ENCODE measurements around the gene ASIC2. TPM values are rescaled to one million over a fixed set of nuclear protein-coding genes. Genes with fewer than 3 reads are reported as not detected.

The ASIC2 gene
- total RNA-seq, 2 experiments from 2014 or later: not detected

DNA sequence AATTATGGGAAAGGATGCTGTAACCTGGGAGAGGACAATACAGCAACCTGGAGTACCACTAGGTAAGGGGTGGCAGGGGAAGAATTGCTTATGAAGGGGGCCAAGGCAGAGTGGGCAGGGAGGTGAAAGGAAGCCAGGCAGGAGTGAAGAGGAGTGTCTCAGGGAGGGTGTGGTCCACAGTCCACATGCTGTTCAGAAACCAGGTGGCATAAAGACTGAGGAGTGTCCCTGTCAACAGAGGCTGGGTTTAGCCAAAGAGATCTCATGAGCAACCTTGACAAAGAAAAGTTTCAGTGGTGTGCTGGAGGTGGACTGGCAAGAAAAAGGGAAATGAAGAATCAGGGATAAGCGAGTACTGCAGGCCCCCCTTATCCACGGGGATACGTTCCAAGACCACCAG, 213.0 kb downstream of the ASIC2 start:
- no peak for ATAC-seq (ENCODE audit: poor library complexity)
- Mint-ChIP-seq H3K27ac (no peak overlapping the region), H3K4me1 (ENCODE audit: low read depth) (no peaks in the 10 kb centered on the region), H3K27me3 (peaks cover 47% of the 10 kb centered on the region), H3K4me3 (no peak overlapping the region), H3K36me3 (ENCODE audit: low read depth) (no peaks in the 10 kb centered on the region), H3K9me3 (no peaks in the 10 kb centered on the region)
- H3K4me3 ChIP-seq (ENCODE audit: low read length): no peak overlapping the region
- H3K36me3 ChIP-seq (ENCODE audit: insufficient read depth, low read length): no peaks in the 10 kb centered on the region
- CTCF ChIA-PET: no interaction called here
- intact Hi-C loops (cut with DNase I, micrococcal nuclease): no loop called here
- H3K27me3 ChIP-seq (ENCODE audit: control insufficient read depth in 1 of 2, insufficient read depth in 2 of 2, low read length in 2 of 2): peaks cover 13 to 15% of the 10 kb centered on the region in 2 experiments
- POLR2A ChIA-PET: no interaction called here
- no peaks in the 10 kb centered on the region for H3K9me3 ChIP-seq (ENCODE audit: control insufficient read depth in 1 of 2, insufficient read depth in 1 of 2, low read length in 2 of 2)
- no peaks in the 10 kb centered on the region for H3K4me1 ChIP-seq (ENCODE audit: insufficient read depth, low read length)
- TF ChIP-seq, protein P1, sequence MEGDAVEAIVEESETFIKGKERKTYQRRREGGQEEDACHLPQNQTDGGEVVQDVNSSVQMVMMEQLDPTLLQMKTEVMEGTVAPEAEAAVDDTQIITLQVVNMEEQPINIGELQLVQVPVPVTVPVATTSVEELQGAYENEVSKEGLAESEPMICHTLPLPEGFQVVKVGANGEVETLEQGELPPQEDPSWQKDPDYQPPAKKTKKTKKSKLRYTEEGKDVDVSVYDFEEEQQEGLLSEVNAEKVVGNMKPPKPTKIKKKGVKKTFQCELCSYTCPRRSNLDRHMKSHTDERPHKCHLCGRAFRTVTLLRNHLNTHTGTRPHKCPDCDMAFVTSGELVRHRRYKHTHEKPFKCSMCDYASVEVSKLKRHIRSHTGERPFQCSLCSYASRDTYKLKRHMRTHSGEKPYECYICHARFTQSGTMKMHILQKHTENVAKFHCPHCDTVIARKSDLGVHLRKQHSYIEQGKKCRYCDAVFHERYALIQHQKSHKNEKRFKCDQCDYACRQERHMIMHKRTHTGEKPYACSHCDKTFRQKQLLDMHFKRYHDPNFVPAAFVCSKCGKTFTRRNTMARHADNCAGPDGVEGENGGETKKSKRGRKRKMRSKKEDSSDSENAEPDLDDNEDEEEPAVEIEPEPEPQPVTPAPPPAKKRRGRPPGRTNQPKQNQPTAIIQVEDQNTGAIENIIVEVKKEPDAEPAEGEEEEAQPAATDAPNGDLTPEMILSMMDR (IDR thresholded peaks at IDR 0.05): no peak
- H3K27ac ChIP-seq (ENCODE audit: low read depth in 1 of 2, low read length in 2 of 2): no peak overlapping the region
- DNase-seq: no peak

DNA sequence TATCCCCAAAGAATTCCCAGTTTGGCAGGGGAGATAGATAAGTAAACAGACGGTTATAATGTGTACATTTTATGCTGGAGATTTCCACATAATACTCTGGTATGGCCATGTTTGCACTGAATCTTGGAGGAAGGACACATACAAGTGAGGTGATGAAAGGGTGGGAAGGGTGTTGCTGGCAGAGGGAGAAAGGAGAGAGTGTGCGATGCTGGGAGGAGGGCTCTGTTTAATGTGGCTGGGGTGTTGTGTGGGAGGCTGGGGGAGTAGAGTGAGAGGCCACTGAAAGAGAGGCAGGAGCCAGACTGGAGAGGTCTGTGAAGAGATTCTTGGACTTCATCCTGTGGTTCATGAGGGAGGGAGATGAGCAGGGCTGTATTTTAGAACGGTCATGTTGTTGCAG, 213.9 kb downstream of the ASIC2 start:
- H3K27ac ChIP-seq (ENCODE audit: low read depth in 1 of 2, low read length in 2 of 2): no peak overlapping the region
- Mint-ChIP-seq H3K27ac (no peak overlapping the region), H3K27me3 (peaks cover 54% of the 10 kb centered on the region), H3K36me3 (ENCODE audit: low read depth) (no peaks in the 10 kb centered on the region), H3K4me1 (ENCODE audit: low read depth) (no peaks in the 10 kb centered on the region), H3K9me3 (no peaks in the 10 kb centered on the region), H3K4me3 (no peak overlapping the region)
- no peak overlapping the region for H3K4me3 ChIP-seq (ENCODE audit: low read length)
- TF ChIP-seq, protein P1 (IDR thresholded peaks at IDR 0.05): no peak
- intact Hi-C loops (cut with DNase I, micrococcal nuclease): no loop called here
- H3K4me1 ChIP-seq (ENCODE audit: insufficient read depth, low read length): no peaks in the 10 kb centered on the region
- no peaks in the 10 kb centered on the region for H3K36me3 ChIP-seq (ENCODE audit: insufficient read depth, low read length)
- H3K27me3 ChIP-seq (ENCODE audit: control insufficient read depth in 1 of 2, insufficient read depth in 2 of 2, low read length in 2 of 2): peaks cover 13 to 21% of the 10 kb centered on the region in 2 experiments
- no peak for DNase-seq
- H3K9me3 ChIP-seq (ENCODE audit: control insufficient read depth in 1 of 2, insufficient read depth in 1 of 2, low read length in 2 of 2): peaks cover 0 to 2% of the 10 kb centered on the region in 2 experiments
- ATAC-seq (ENCODE audit: poor library complexity): no peak
- CTCF ChIA-PET: no interaction called here
- POLR2A ChIA-PET: no interaction called here

DNA sequence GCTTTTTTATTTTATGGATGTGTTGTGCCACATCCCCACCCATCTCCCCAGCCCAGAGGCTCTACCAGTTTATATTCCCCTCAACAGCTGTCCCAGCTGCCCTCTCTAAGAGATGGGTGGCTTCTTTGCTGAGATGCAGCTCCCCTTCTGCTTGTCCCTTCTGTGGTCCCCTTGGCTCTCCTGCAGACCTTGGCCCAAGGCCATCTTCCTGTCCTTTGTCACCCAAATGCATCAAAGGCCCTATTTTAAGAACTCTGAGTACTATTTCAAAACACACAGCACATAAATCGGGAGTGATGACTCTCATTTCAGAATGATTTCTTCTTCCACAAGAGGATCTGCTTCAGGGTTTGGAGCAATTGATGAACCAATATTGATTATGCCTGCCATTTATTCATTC, 216.1 kb downstream of the ASIC2 start:
- peaks cover 0 to 4% of the 10 kb centered on the region in 2 experiments for H3K9me3 ChIP-seq (ENCODE audit: control insufficient read depth in 1 of 2, insufficient read depth in 1 of 2, low read length in 2 of 2)
- peaks cover 65% of the 10 kb centered on the region for H3K27me3 Mint-ChIP-seq
- H3K4me1 ChIP-seq (ENCODE audit: insufficient read depth, low read length): no peaks in the 10 kb centered on the region
- H3K4me3 Mint-ChIP-seq: no peak overlapping the region
- no peak overlapping the region for H3K4me3 ChIP-seq (ENCODE audit: low read length)
- no peaks in the 10 kb centered on the region for H3K4me1 Mint-ChIP-seq (ENCODE audit: low read depth)
- H3K36me3 ChIP-seq (ENCODE audit: insufficient read depth, low read length): no peaks in the 10 kb centered on the region
- no peaks in the 10 kb centered on the region for H3K9me3 Mint-ChIP-seq
- ATAC-seq (ENCODE audit: poor library complexity) (no peak), DNase-seq (no peak)
- ChIA-PET POLR2A (no interaction called here), CTCF (no interaction called here)
- no peak overlapping the region for H3K27ac Mint-ChIP-seq
- intact Hi-C loops (cut with DNase I, micrococcal nuclease): no loop called here
- H3K36me3 Mint-ChIP-seq (ENCODE audit: low read depth): no peaks in the 10 kb centered on the region
- TF ChIP-seq, protein P1 (IDR thresholded peaks at IDR 0.05): no peak
- H3K27me3 ChIP-seq (ENCODE audit: control insufficient read depth in 1 of 2, insufficient read depth in 2 of 2, low read length in 2 of 2): peaks cover 24 to 41% of the 10 kb centered on the region in 2 experiments
- H3K27ac ChIP-seq (ENCODE audit: low read depth in 1 of 2, low read length in 2 of 2): no peak overlapping the region

Measured in CD4-positive, alpha-beta T cell (primary cell).